ENCODE measurements around the gene TTLL1. TPM values are rescaled to one million over a fixed set of nuclear protein-coding genes. Genes with fewer than 3 reads are reported as not detected.

The TTLL1 gene
- total and polyA plus RNA-seq, 9 of the 15 experiments (the other 6 are each of a cell fraction or from before 2014, with no cell fraction given), result 0.06 to 0.85 (median 0.17) TPM

GRCh38 chr22:43088984-43089717 is at the start of gene TTLL1 (continued):
- TF ChIP-seq PATZ1 (CRISPR knock-in tag; IDR thresholded peaks at IDR 0.05; ENCODE audit: borderline replicate concordance), result no peak
- TF ChIP-seq GABPB1 (CRISPR knock-in tag; IDR thresholded peaks at IDR 0.05), result peak; percentile 90
- TF ChIP-seq ZNF395 (CRISPR knock-in tag; IDR thresholded peaks at IDR 0.05), result 0 out of 2 replicates have a peak, but pooled peaks have one; percentile 45
- no peak for TF ChIP-seq NCOA2 (IDR thresholded peaks at IDR 0.05; ENCODE audit: partially characterized antibody in 2 of 2)
- TF ChIP-seq MTA2 (IDR thresholded peaks at IDR 0.05; ENCODE audit: low read depth), result peak; percentile 48; the same call in 1 of the 2 replicates
- no peak for TF ChIP-seq THRB (CRISPR knock-in tag; conservative IDR thresholded peaks at IDR 0.05)
- TF ChIP-seq HDAC1 (IDR thresholded peaks at IDR 0.05), result peak in 1 of 2 experiments; percentile 74; a peak in 1 of 4 replicates
- TF ChIP-seq SIN3B (IDR thresholded peaks at IDR 0.05; ENCODE audit: low read depth), result 0 out of 2 replicates have a peak, but pooled peaks have one; percentile 29
- TF ChIP-seq NRF1 (conservative IDR thresholded peaks at IDR 0.05 in 1 of 2, IDR thresholded peaks at IDR 0.05 in 1 of 2), result peak; percentile 84 to 87
- TF ChIP-seq ZNF511 (CRISPR knock-in tag; IDR thresholded peaks at IDR 0.05), result 0 out of 2 replicates have a peak, but pooled peaks have one; percentile 40
- peak in 2 of 3 experiments; percentile 20 to 43 for TF ChIP-seq YY1 (IDR thresholded peaks at IDR 0.05; ENCODE audit: borderline replicate concordance in 1 of 3, control insufficient read depth in 1 of 3, extremely low read depth in 1 of 3, insufficient read depth in 3 of 3, insufficient read length in 1 of 3, insufficient replicate concordance in 2 of 3, low read depth in 1 of 3, low read length in 2 of 3)
- TF ChIP-seq ZFP36 (IDR thresholded peaks at IDR 0.05; ENCODE audit: low read depth, low read length, partially characterized antibody), result peak; percentile 16
- TF ChIP-seq RBM22 (IDR thresholded peaks at IDR 0.05; ENCODE audit: low read depth, low read length, poor library complexity, severe bottlenecking), result peak; percentile 89
- no peak for TF ChIP-seq DEAF1 (CRISPR knock-in tag; IDR thresholded peaks at IDR 0.05)
- TF ChIP-seq GMEB1 (CRISPR knock-in tag; IDR thresholded peaks at IDR 0.05), result peak; percentile 72

All from K562 (cell line).